Stimulated activated CD8-positive, alpha-beta memory T cell treated with anti-CD3 and anti-CD28 coated beads, Interleukin-15, amount 100 ng/mL, for 48 hours (primary cell): ENCODE measurements around the gene UGCG.
"Not testable (repeated sequence)": the region's sequence is repeated elsewhere in the genome, so short reads cannot be mapped to it uniquely, and the experiment has no call there.

Source experiments
- DNase-seq, 2 donors: peaks; one replicate each; pipeline ENCODE4 v3.0.0-alpha.2; 2020; ENCODE audit warnings: low read depth in 2 of 2

UGCG gene

GRCh38 chr9:111890867-111891266, 5.7 kb upstream of the UGCG start:
- DNase-seq, result not testable (repeated sequence)

GRCh38 chr9:111891910-111892499, 4.6 kb upstream of the UGCG start:
- DNase-seq, result no peak

- DNase-seq, result peak in 1 of 2 donors; percentile 48
Observed at GRCh38 chr9:111896942-111897600, 457 bp downstream of the UGCG start.

- DNase-seq, result no peak
Observed at GRCh38 chr9:111897601-111898137, 1.1 kb downstream of the UGCG start.

GRCh38 chr9:111898331-111899096, 1.9 kb downstream of the UGCG start:
- DNase-seq, result no peak

- no peak for DNase-seq
Observed at GRCh38 chr9:111900151-111900857, 3.7 kb downstream of the UGCG start.

- no peak for DNase-seq
Observed at GRCh38 chr9:111900858-111901612, 4.4 kb downstream of the UGCG start.

- DNase-seq, result no peak
Observed at GRCh38 chr9:111902391-111903139, 6.0 kb downstream of the UGCG start.

GRCh38 chr9:111903535-111903934, 6.9 kb downstream of the UGCG start:
- DNase-seq, result not testable (repeated sequence)

GRCh38 chr9:111904026-111904425, 7.4 kb downstream of the UGCG start:
- no peak for DNase-seq

- DNase-seq, result no peak
Observed at GRCh38 chr9:111904891-111905291, 8.3 kb downstream of the UGCG start.

- DNase-seq, result no peak
Observed at GRCh38 chr9:111907147-111907546, 10.5 kb downstream of the UGCG start.

- no peak for DNase-seq
Observed at GRCh38 chr9:111909444-111909843, 12.8 kb downstream of the UGCG start.

- DNase-seq, result no peak
Observed at GRCh38 chr9:111910428-111910827, 13.8 kb downstream of the UGCG start.

GRCh38 chr9:111913159-111913558, 16.5 kb downstream of the UGCG start:
- DNase-seq, result no peak

- no peak for DNase-seq
Observed at GRCh38 chr9:111914749-111915424, 18.3 kb downstream of the UGCG start.

- DNase-seq, result no peak
Observed at GRCh38 chr9:111915425-111915758, 18.8 kb downstream of the UGCG start.

- peak in 1 of 2 donors; percentile 17 for DNase-seq
Observed at GRCh38 chr9:111916234-111916645, 19.6 kb downstream of the UGCG start.

- no peak for DNase-seq
Observed at GRCh38 chr9:111917201-111917600, 20.6 kb downstream of the UGCG start.

- no peak for DNase-seq
Observed at GRCh38 chr9:111917980-111918379, 21.4 kb downstream of the UGCG start.
